GM12865 (cell line): Measurements from ENCODE around the gene HLA-A.

Source experiments
- DNase-seq: peaks from one replicate; pipeline ENCODE4 v3.0.0; 2010; ENCODE audit warnings: low read depth
- H3K4me3 ChIP-seq: 2 replicates; pipeline ENCODE4 v1.5.1; 2011; ENCODE audit warnings: mild to moderate bottlenecking, low read depth, low read length, control low read depth
- CTCF ChIP-seq: IDR thresholded peaks from 2 replicates; pipeline ENCODE4 v1.5.1; 2011; ENCODE audit warnings: low read length, control low read depth, low read depth, inconsistent platforms; ENCODE audit not compliant: insufficient read depth; ENCODE audit errors: missing control alignments

The HLA-A gene

GRCh38 chr6:29981211-29981812 lies 39.0 kb downstream of the HLA-A start:
- no peak overlapping the region for H3K4me3 ChIP-seq
- DNase-seq = no peak
- no peak for TF ChIP-seq CTCF

- DNase-seq = no peak
- TF ChIP-seq CTCF = no peak
- no peak overlapping the region for H3K4me3 ChIP-seq
These were observed 39.8 kb downstream of the HLA-A start for GRCh38 chr6:29982097-29982496.

- DNase-seq = no peak
- H3K4me3 ChIP-seq = no peak overlapping the region
- TF ChIP-seq CTCF = no peak
These were observed 41.9 kb downstream of the HLA-A start for GRCh38 chr6:29984232-29984631.

- no peak for TF ChIP-seq CTCF
- H3K4me3 ChIP-seq = no peak overlapping the region
- no peak for DNase-seq
These were observed 42.7 kb downstream of the HLA-A start for GRCh38 chr6:29984992-29985391.

GRCh38 chr6:29986179-29986781 lies 43.9 kb downstream of the HLA-A start:
- H3K4me3 ChIP-seq = no peak overlapping the region
- no peak for TF ChIP-seq CTCF
- DNase-seq = no peak

GRCh38 chr6:29989211-29989610 lies 46.9 kb downstream of the HLA-A start:
- no peak for DNase-seq
- TF ChIP-seq CTCF = no peak
- H3K4me3 ChIP-seq = no peak overlapping the region

- H3K4me3 ChIP-seq = no peak overlapping the region
- no peak for DNase-seq
- no peak for TF ChIP-seq CTCF
These were observed 48.6 kb downstream of the HLA-A start for GRCh38 chr6:29990931-29991330.
